ENCODE measurements around the gene RNU4-1. TPM values are rescaled to one million over a fixed set of nuclear protein-coding genes. Genes with fewer than 3 reads are reported as not detected.
"Not testable (repeated sequence)": the region's sequence is repeated elsewhere in the genome, so short reads cannot be mapped to it uniquely, and the experiment has no call there.

Gene RNU4-1
- not detected for polyA plus RNA-seq

- Mint-ChIP-seq H3K27me3 (ENCODE audit: low read depth in 3 of 3) (peaks cover 2 to 5% (median 5%) of the 10 kb centered on the region in 3 donors), H3K4me3 (no peak within 1 kb of the TSS), H3K36me3 (no peaks in the 10 kb centered on the region), H3K27ac (no peak within 1 kb of the TSS), H3K9me3 (no peaks in the 10 kb centered on the region), H3K4me1 (peaks cover 0 to 6% of the 10 kb centered on the region in 2 donors)
- peak; percentile 86 to 90 (median 89) for DNase-seq
These were observed at the start of gene RNU4-1 for GRCh38 chr12:120292661-120293531. Gene RNU4-1, minus strand, starts transcription at chr12:120293237.

DNA sequence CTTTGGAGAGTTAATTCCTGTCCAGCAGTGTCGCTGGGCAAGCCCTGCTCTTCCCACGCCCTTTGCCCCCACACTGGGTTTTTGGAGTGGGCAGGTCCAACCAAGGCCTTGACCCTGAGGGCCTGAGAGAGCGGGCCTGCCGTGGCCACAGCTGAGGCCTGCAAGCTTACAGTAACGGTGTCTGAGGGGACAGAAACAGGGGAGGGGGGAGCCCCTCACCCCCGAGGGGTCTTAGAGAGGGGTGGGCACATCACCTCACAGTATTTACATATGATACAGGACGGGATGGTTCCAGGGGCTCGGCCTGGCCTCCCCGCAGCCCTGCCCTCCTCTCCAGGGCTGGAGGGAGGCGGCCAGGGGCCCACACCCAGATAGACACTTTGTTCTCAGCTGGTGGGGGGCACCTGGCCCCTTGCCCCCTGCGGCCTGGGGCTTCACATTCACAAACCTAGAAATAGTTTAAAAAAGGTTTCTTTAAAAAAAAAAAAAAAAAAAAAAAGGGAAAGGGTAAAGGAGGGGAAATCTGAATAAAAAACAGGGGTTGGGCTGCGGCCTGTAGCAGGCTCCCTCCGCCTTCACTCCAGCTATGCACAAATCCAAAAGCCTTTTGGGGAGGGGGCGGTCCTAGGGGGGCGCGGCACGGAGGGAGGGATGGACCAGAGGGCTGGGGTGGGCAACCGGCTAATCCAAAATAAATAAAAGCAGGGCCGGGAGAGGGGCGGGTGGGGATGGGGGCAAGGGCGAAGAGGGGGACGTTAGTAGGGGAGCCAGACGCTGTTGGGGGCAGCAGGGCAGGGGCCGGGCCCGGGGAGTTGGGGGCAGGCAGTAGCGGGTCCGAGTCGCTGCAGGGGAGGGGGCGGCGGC, 49.4 kb upstream of the RNU4-1 start:
- Mint-ChIP-seq H3K27ac (no peak overlapping the region), H3K4me1 (no peaks in the 10 kb centered on the region), H3K36me3 (peaks cover 0 to 4% (median 0%) of the 10 kb centered on the region in 3 donors), H3K4me3 (no peak overlapping the region), H3K27me3 (ENCODE audit: low read depth in 3 of 3) (peaks cover 0 to 5% (median 3%) of the 10 kb centered on the region in 3 donors), H3K9me3 (peaks cover 0 to 8% (median 4%) of the 10 kb centered on the region in 6 donors)
- no peak for DNase-seq

- no peak overlapping the region for H3K27ac Mint-ChIP-seq
- peaks cover 0 to 5% (median 0%) of the 10 kb centered on the region in 3 donors for H3K36me3 Mint-ChIP-seq
- H3K4me1 Mint-ChIP-seq, result no peaks in the 10 kb centered on the region
- H3K9me3 Mint-ChIP-seq, result peaks cover 0 to 10% (median 6%) of the 10 kb centered on the region in 6 donors
- H3K27me3 Mint-ChIP-seq (ENCODE audit: low read depth in 3 of 3), result peaks cover 0 to 6% (median 3%) of the 10 kb centered on the region in 3 donors
- no peak for DNase-seq
- H3K4me3 Mint-ChIP-seq, result no peak overlapping the region
These were observed 46.2 kb upstream of the RNU4-1 start for GRCh38 chr12:120339256-120339655.

GRCh38 chr12:120337730-120338129, 44.7 kb upstream of the RNU4-1 start:
- Mint-ChIP-seq H3K27ac (no peak overlapping the region), H3K4me1 (no peaks in the 10 kb centered on the region), H3K9me3 (peaks cover 0 to 10% (median 6%) of the 10 kb centered on the region in 6 donors), H3K27me3 (ENCODE audit: low read depth in 3 of 3) (peaks cover 0 to 6% (median 3%) of the 10 kb centered on the region in 3 donors), H3K4me3 (no peak overlapping the region), H3K36me3 (peaks cover 0 to 5% (median 0%) of the 10 kb centered on the region in 3 donors)
- DNase-seq, result no peak

DNA sequence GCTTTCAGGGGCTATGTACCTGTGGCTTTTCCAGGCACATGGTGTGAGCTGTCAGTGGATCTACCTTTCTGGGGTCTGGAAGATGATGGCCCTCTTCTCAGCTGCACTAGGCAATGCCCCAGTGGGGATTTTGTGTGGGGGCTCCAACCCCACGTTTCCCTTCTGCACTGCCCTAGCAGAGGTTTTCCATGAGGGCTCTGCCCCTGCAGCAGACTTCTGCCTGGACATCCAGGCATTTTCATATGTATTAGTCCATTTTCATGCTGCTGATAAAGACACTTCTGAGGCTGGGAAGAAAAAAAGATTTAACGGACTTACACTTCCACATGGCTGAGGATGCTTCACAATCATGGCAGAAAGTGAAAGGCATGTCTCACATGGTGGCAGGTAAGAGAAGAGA, 43.4 kb upstream of the RNU4-1 start:
- H3K27me3 Mint-ChIP-seq (ENCODE audit: low read depth in 3 of 3); H3K4me1 Mint-ChIP-seq; DNase-seq; H3K4me3 Mint-ChIP-seq; H3K27ac Mint-ChIP-seq; H3K9me3 Mint-ChIP-seq; H3K36me3 Mint-ChIP-seq: not testable (repeated sequence)

DNA sequence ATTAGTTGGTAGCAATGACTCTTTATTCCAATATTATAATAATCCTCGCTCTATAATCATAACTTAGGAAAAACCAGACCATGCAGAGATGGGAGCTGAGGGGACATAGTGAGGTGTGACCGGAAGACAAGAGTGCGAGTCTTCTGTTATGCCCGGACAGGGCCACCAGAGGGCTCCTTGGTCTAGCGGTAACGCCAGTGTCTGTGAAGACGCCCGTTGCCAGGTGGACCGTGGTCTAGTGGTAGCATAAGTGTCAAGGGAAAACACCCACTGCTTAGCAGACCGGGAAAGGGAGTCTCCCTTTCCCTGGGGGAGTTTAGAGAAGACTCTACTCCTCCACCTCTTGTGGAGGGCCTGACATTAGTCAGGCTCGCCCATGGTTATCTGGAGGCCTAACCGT, 42.4 kb upstream of the RNU4-1 start:
- not testable (repeated sequence) for H3K4me1 Mint-ChIP-seq; H3K27ac Mint-ChIP-seq; H3K36me3 Mint-ChIP-seq; H3K27me3 Mint-ChIP-seq (ENCODE audit: low read depth in 3 of 3); H3K4me3 Mint-ChIP-seq; H3K9me3 Mint-ChIP-seq
- DNase-seq, result peak in 2 of 3 donors; percentile 10 to 30

- no peaks in the 10 kb centered on the region for H3K4me1 Mint-ChIP-seq
- no peak for DNase-seq
- peaks cover 0 to 3% (median 2%) of the 10 kb centered on the region in 6 donors for H3K9me3 Mint-ChIP-seq
- H3K36me3 Mint-ChIP-seq, result peaks cover 0 to 2% (median 0%) of the 10 kb centered on the region in 3 donors
- no peak overlapping the region for H3K27ac Mint-ChIP-seq
- H3K4me3 Mint-ChIP-seq, result no peak overlapping the region
- H3K27me3 Mint-ChIP-seq (ENCODE audit: low read depth in 3 of 3), result peaks cover 0 to 6% (median 2%) of the 10 kb centered on the region in 3 donors
These were observed 39.5 kb upstream of the RNU4-1 start for GRCh38 chr12:120332523-120332922.

- Mint-ChIP-seq H3K27me3 (ENCODE audit: low read depth in 3 of 3) (peaks cover 0 to 6% (median 2%) of the 10 kb centered on the region in 3 donors), H3K27ac (no peak overlapping the region), H3K36me3 (no peaks in the 10 kb centered on the region), H3K9me3 (peaks cover 0 to 3% (median 0%) of the 10 kb centered on the region in 6 donors), H3K4me1 (no peaks in the 10 kb centered on the region), H3K4me3 (no peak overlapping the region)
- DNase-seq, result no peak
These were observed 39.0 kb upstream of the RNU4-1 start for GRCh38 chr12:120332041-120332440.

DNA sequence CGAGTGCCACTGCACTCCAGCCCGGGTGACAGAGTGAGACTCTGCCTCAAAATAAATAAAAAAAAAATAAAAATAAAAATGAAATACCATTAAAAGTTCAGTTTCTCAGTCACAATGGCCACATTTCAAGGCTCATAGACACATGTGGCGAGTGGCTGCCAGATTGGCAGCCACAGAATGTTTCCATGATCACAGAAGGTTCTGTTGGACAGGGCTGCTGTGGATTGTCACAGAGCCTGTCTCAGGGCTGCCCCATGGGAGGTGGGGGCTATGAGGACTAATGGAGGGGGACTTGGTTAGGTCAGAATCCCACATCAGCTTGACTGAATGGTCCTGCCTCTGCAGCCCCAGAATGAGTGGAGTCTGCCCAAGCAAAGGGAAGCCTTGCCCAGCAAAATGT, 38.4 kb upstream of the RNU4-1 start:
- DNase-seq, result no peak

GRCh38 chr12:120328228-120328627, 35.2 kb upstream of the RNU4-1 start:
- H3K4me1 Mint-ChIP-seq, result peaks cover 7 to 11% of the 10 kb centered on the region in 2 donors
- no peak overlapping the region for H3K27ac Mint-ChIP-seq
- no peak overlapping the region for H3K4me3 Mint-ChIP-seq
- H3K36me3 Mint-ChIP-seq, result no peaks in the 10 kb centered on the region
- DNase-seq, result no peak
- H3K27me3 Mint-ChIP-seq (ENCODE audit: low read depth in 3 of 3), result peaks cover 0 to 11% (median 2%) of the 10 kb centered on the region in 3 donors
- H3K9me3 Mint-ChIP-seq, result no peaks in the 10 kb centered on the region

More for the DNA sequence above, 38.4 kb upstream of the RNU4-1 start:
- Mint-ChIP-seq H3K27ac (no peak overlapping the region), H3K4me3 (no peak overlapping the region), H3K9me3 (no peaks in the 10 kb centered on the region), H3K27me3 (ENCODE audit: low read depth in 3 of 3) (peaks cover 0 to 6% (median 2%) of the 10 kb centered on the region in 3 donors), H3K36me3 (no peaks in the 10 kb centered on the region), H3K4me1 (no peaks in the 10 kb centered on the region)

DNA sequence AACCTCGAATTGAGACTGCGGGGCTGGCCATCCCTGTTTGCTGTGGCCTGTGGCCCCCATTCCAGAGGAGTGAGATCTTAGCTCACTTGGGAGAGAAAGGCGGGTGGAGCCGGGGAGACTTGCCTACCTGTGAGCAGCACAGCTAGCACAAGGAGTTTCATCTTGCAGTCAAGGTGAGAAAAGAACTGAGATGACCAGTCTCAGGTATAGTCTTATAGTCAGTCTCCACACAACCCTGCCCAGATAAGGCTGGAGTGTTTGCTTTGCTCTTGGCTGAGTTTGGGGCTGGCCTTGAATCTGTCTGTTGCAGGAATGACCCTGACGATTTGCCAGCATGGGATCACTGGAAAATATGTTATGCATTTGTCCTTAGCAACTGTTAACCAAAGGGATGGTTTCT, 34.6 kb upstream of the RNU4-1 start, which contains the start of gene PLA2G1B:
Gene PLA2G1B, minus strand, starts transcription at position 187 of the 400 bp plus-strand sequence. Its CDS starts 26 bp downstream, at position 161.
- no peak for DNase-seq
- H3K36me3 Mint-ChIP-seq, result no peaks in the 10 kb centered on the region
- no peak within 1 kb of the TSS for H3K4me3 Mint-ChIP-seq
- no peaks in the 10 kb centered on the region for H3K9me3 Mint-ChIP-seq
- H3K27me3 Mint-ChIP-seq (ENCODE audit: low read depth in 3 of 3), result peaks cover 0 to 11% (median 2%) of the 10 kb centered on the region in 3 donors
- peaks cover 7 to 11% of the 10 kb centered on the region in 2 donors for H3K4me1 Mint-ChIP-seq
- H3K27ac Mint-ChIP-seq, result no peak within 1 kb of the TSS

DNA sequence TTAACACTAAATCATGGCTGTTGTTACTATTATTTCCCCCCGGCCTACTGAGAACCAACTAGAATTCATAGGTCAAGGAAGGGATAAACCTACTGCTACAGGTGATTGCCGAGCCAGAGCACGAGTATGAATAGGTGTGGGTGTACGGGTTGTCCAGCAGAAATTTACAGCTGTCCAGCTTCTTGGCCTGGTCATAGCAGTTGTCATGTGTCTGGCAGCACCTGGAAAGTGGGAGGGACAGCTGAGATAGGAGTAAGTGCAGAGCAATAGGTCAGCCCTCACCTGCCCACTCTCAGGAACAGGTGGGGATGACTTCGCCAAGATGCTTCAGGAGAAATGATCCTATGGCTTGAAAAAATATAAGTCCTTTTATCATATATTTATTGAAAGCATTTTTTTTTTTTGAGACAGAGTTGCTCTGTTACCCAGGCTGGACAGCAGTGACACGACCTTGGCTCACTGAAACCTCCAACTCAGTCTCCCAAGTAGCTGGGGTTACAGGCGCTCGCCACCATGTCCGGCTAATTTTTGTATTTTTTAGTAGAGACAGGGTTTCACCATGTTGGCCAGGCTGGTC, 31.9 kb upstream of the RNU4-1 start:
- Mint-ChIP-seq H3K27me3 (ENCODE audit: low read depth in 3 of 3) (peaks cover 0 to 8% (median 4%) of the 10 kb centered on the region in 3 donors), H3K4me1 (peaks cover 7 to 11% of the 10 kb centered on the region in 2 donors), H3K4me3 (peak overlapping the region in 1 of 5 donors; percentile 92), H3K27ac (no peak overlapping the region), H3K9me3 (no peaks in the 10 kb centered on the region), H3K36me3 (no peaks in the 10 kb centered on the region)
- DNase-seq, result no peak

GRCh38 chr12:120323772-120324171, 30.7 kb upstream of the RNU4-1 start:
- peaks cover 7 to 11% of the 10 kb centered on the region in 2 donors for H3K4me1 Mint-ChIP-seq
- no peak for DNase-seq
- no peak overlapping the region for H3K4me3 Mint-ChIP-seq
- H3K36me3 Mint-ChIP-seq, result no peaks in the 10 kb centered on the region
- no peak overlapping the region for H3K27ac Mint-ChIP-seq
- H3K27me3 Mint-ChIP-seq (ENCODE audit: low read depth in 3 of 3), result peaks cover 0 to 5% (median 4%) of the 10 kb centered on the region in 3 donors
- no peaks in the 10 kb centered on the region for H3K9me3 Mint-ChIP-seq
